Dermis lymphatic vessel endothelial cell (primary cell): ENCODE results near the gene AMH. TPM values are rescaled to one million over a fixed set of nuclear protein-coding genes. Genes with fewer than 3 reads are reported as not detected.

Experiments used
- total RNA-seq: library from RNA; depleted of rRNA; stranded (reverse); fragments of >200 nt; gene quantifications from 2 replicates; pipeline ENCODE4 v1.2.1, GENCODE V29; 2014

The AMH gene
- total RNA-seq = 1.3 and 2.0 TPM in 2 replicates

GRCh38 chr19:2249010-2249866 lies at the start of gene AMH:
AMH (plus strand) TSS chr19:2249323; CDS start chr19:2249333, 10 bp downstream.

GRCh38 chr19:2236314-2237050 lies 12.6 kb upstream of the AMH start, which contains the start of the genes PLEKHJ1 and SF3A2:
PLEKHJ1 (minus strand) TSS chr19:2236329; CDS start chr19:2236248, 81 bp downstream.
SF3A2 (plus strand) TSS chr19:2236824; CDS start chr19:2243419, 6,595 bp downstream.

GRCh38 chr19:2255982-2256685 lies 7.0 kb downstream of the AMH start, which contains the start of gene JSRP1:
JSRP1 (minus strand) TSS chr19:2256417; CDS start chr19:2255314, 1,103 bp downstream.

GRCh38 chr19:2282062-2282861 lies 33.1 kb downstream of the AMH start, which contains the start of gene PEAK3:
PEAK3 (minus strand) TSS chr19:2282175; CDS start chr19:2280931, 1,244 bp downstream.

Other genes with a start within 250 kb of the AMH start
- gene BTBD2, start 233.6 kb upstream of the AMH start, total RNA-seq = 29.8 and 40.8 TPM in 2 replicates
- gene MKNK2, start 198.1 kb upstream of the AMH start, total RNA-seq = 75.1 and 110 TPM in 2 replicates
- gene MOB3A, start 153.0 kb upstream of the AMH start, total RNA-seq = 14.1 and 20.4 TPM in 2 replicates
- gene IZUMO4, start 152.4 kb upstream of the AMH start, total RNA-seq = 0.95 and 1.4 TPM in 2 replicates
- 56.6 and 61.2 TPM in 2 replicates for gene AP3D1, start 97.8 kb upstream of the AMH start, total RNA-seq
- gene DOT1L, start 85.4 kb upstream of the AMH start, total RNA-seq = 2.2 and 2.8 TPM in 2 replicates
- gene PLEKHJ1, start 13.0 kb upstream of the AMH start, total RNA-seq = 62.7 and 69.4 TPM in 2 replicates
- 46.4 and 56.8 TPM in 2 replicates for gene SF3A2, start 12.5 kb upstream of the AMH start, total RNA-seq
- 0.43 TPM in 1 of 2 replicates, not detected in the other for gene JSRP1, start 7.1 kb downstream of the AMH start, total RNA-seq
- 0.22 and 0.26 TPM in 2 replicates for gene PEAK3, start 32.9 kb downstream of the AMH start, total RNA-seq
- gene LINGO3, start 58.8 kb downstream of the AMH start, total RNA-seq = not detected in 2 replicates
- gene LSM7, start 79.3 kb downstream of the AMH start, total RNA-seq = 78.6 and 88.9 TPM in 2 replicates
- gene SPPL2B, start 79.4 kb downstream of the AMH start, total RNA-seq = 18.6 and 25.1 TPM in 2 replicates
- gene TMPRSS9, start 110.9 kb downstream of the AMH start, total RNA-seq = under 0.01 TPM in 2 replicates
- gene TIMM13, start 178.3 kb downstream of the AMH start, total RNA-seq = 42.1 and 43.8 TPM in 2 replicates
- 36.4 and 36.7 TPM in 2 replicates for gene LMNB2, start 207.6 kb downstream of the AMH start, total RNA-seq
- 36.7 and 106 TPM in 2 replicates for gene GADD45B, start 226.8 kb downstream of the AMH start, total RNA-seq